ENCODE results near the gene OAF.
"Not testable (repeated sequence)": the region's sequence is repeated elsewhere in the genome, so short reads cannot be mapped to it uniquely, and the experiment has no call there.

The OAF gene

DNA sequence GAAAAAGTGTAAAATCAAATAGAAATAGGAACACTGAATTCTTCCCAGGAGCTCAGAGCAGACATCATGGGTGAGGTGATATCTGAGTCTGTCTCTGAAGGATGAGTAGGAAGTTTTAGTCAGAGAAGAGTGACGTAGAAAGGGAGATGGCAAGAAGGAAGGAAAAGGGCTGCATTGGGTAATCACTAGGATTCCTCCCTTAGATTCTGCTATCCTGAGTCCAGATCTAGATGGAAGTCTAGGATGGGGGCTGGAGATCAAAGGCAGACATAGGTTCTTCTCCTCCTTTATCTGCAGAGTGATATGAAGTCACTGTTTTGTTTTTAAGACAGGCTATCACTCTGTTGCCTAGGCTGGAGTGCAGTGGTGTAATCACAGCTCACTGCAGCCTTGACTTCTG lies 59.6 kb downstream of the OAF start:
- Mint-ChIP-seq H3K4me1 (ENCODE audit: low read depth) (no peaks in the 10 kb centered on the region), H3K27me3 (peaks cover 57% of the 10 kb centered on the region), H3K27ac (no peak overlapping the region), H3K4me3 (no peak overlapping the region), H3K36me3 (ENCODE audit: low read depth) (no peaks in the 10 kb centered on the region), H3K9me3 (no peaks in the 10 kb centered on the region)

GRCh38 chr11:120271672-120272071 lies 60.8 kb downstream of the OAF start:
- H3K9me3 Mint-ChIP-seq: no peaks in the 10 kb centered on the region
- H3K27ac Mint-ChIP-seq: no peak overlapping the region
- H3K27me3 Mint-ChIP-seq: peaks cover 44% of the 10 kb centered on the region
- H3K4me1 Mint-ChIP-seq (ENCODE audit: low read depth): no peaks in the 10 kb centered on the region
- H3K4me3 Mint-ChIP-seq: no peak overlapping the region
- H3K36me3 Mint-ChIP-seq (ENCODE audit: low read depth): no peaks in the 10 kb centered on the region

- Mint-ChIP-seq H3K36me3 (ENCODE audit: low read depth) (no peaks in the 10 kb centered on the region), H3K9me3 (no peaks in the 10 kb centered on the region), H3K27ac (no peak overlapping the region), H3K27me3 (peaks cover 38% of the 10 kb centered on the region), H3K4me1 (ENCODE audit: low read depth) (no peaks in the 10 kb centered on the region), H3K4me3 (no peak overlapping the region)
Measured at GRCh38 chr11:120272303-120272702, 61.5 kb downstream of the OAF start.

DNA sequence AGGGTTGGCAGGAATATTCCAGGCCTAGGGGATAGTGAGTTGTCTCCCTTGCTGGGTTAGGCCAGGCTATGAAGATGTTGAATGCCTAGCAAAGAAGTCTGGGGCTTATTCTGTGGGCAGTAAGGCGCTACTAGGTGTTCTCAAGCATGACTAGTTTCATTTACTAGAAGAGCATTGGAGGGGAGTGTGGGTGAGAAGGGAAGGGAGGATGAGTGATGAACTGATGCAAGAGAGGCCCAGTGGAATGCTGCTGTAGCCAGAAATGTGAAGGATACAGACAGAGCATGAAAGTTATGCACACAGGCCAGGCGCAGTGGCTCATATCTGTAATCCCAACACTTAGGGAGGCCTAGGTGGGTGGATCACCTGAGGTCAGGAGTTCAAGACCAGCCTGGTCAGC lies 62.6 kb downstream of the OAF start:
- Mint-ChIP-seq H3K36me3 (ENCODE audit: low read depth) (no peaks in the 10 kb centered on the region), H3K27me3 (peaks cover 39% of the 10 kb centered on the region), H3K4me3 (no peak overlapping the region), H3K27ac (no peak overlapping the region), H3K4me1 (ENCODE audit: low read depth) (no peaks in the 10 kb centered on the region), H3K9me3 (no peaks in the 10 kb centered on the region)

DNA sequence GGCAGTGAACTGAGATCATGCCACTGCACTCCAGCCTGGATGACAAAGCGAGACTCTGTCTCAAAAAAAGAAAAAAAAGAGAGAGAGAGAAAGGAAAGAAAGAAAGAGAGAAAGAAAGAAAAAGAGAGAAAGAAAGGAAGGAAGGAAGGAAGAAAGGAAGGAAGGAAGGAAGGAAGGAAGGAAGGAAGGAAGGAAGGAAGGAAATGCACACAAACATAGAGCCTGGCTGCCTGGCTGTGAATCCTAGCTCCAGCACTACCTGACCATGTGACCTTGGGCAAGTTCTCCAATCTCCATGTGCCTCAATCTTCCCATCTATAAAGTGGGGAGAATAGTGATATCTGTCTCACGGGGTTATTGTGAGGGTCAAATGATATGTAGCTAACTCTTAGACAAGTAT lies 63.1 kb downstream of the OAF start:
- H3K27me3 Mint-ChIP-seq: peaks cover 38% of the 10 kb centered on the region
- not testable (repeated sequence) for H3K4me3 Mint-ChIP-seq; H3K27ac Mint-ChIP-seq; H3K9me3 Mint-ChIP-seq; H3K4me1 Mint-ChIP-seq (ENCODE audit: low read depth); H3K36me3 Mint-ChIP-seq (ENCODE audit: low read depth)

DNA sequence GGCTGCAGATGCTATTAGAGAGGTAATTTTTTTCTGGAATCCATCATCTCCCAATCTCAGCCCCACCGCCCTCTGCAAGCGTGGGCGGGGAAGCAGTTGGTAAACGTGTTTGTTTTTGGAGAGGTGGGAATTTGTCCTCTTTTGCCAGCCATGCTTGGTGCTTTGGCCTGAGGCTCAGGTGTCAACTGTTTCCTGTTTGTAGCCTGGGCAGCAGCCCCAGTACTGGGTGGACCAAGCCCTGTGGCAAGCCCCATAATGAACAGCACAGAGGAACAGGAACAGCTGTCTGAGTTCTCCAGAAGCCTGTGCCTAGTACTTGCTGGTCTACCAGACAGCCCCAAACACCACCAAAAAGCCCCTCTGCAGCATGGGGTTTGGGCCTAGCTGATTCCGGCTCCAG lies 68.7 kb downstream of the OAF start:
- Mint-ChIP-seq H3K4me3 (no peak overlapping the region), H3K36me3 (ENCODE audit: low read depth) (no peaks in the 10 kb centered on the region), H3K9me3 (no peaks in the 10 kb centered on the region), H3K4me1 (ENCODE audit: low read depth) (no peaks in the 10 kb centered on the region), H3K27ac (no peak overlapping the region), H3K27me3 (peaks cover 12% of the 10 kb centered on the region)
